ENCODE results near the gene EMX2.
"Not testable (repeated sequence)": the region's sequence is repeated elsewhere in the genome, so short reads cannot be mapped to it uniquely, and the experiment has no call there.

EMX2 gene

DNA sequence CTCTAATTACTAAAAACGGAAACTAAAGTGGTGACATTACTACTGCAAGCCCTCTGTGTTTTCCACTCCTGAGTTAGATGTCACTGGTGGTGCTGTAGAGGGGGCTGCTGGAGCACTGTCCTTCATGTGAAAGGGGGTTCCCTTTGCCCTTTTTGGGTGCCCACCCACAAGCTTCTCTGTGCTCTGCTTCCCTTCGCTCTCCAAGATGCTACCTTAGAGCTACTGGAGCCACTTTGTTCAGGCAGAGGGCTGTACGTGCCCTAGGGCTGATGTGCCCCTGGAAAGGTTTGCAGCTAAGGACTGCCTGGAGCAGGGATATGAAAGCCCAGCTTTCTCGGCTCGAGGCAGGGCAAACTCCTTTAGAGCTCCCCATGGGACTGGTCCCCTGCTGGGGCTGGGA lies 28.3 kb downstream of the EMX2 start:
- no peak overlapping the region for H3K4me3 ChIP-seq (ENCODE audit: low read length)
- TF ChIP-seq, protein P1, sequence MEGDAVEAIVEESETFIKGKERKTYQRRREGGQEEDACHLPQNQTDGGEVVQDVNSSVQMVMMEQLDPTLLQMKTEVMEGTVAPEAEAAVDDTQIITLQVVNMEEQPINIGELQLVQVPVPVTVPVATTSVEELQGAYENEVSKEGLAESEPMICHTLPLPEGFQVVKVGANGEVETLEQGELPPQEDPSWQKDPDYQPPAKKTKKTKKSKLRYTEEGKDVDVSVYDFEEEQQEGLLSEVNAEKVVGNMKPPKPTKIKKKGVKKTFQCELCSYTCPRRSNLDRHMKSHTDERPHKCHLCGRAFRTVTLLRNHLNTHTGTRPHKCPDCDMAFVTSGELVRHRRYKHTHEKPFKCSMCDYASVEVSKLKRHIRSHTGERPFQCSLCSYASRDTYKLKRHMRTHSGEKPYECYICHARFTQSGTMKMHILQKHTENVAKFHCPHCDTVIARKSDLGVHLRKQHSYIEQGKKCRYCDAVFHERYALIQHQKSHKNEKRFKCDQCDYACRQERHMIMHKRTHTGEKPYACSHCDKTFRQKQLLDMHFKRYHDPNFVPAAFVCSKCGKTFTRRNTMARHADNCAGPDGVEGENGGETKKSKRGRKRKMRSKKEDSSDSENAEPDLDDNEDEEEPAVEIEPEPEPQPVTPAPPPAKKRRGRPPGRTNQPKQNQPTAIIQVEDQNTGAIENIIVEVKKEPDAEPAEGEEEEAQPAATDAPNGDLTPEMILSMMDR (IDR thresholded peaks at IDR 0.05; ENCODE audit: insufficient read depth, low read depth, low read length, missing control alignments), result no peak
- no peak for DNase-seq (ENCODE audit: low read depth)

DNA sequence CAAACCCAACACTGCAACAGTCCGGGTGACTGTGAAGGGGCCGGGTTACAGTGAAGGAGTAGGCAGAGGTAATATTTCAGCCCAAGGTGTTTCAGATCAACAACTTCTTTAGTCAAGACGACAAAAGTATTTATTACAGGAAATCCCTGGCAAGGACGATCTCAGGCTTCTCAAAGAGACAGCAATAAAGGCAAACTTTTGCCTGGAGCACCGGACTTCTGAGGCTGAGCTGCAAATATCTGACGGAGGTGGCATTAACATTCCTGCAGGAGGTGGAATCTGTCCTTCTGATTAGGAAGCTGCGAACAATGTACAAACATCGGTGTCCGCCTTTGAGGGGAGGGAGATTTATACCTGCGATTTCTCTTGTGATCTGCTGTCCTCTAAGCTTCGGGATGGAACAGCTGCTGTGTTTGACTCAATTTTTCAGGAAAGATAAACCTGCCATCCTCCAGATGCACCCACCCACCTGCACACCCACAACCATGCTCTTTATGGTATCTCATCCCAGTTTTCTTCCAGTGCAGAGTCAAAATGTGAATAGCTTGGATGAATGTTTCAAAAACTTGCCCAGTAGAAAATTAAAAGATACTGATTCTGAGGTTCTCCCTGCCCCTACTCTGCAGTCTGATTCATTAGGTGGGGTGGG lies 32.1 kb downstream of the EMX2 start:
- H3K4me3 ChIP-seq (ENCODE audit: low read length), result no peak overlapping the region
- TF ChIP-seq, protein P1 (IDR thresholded peaks at IDR 0.05; ENCODE audit: insufficient read depth, low read depth, low read length, missing control alignments), result no peak
- DNase-seq (ENCODE audit: low read depth), result no peak

DNA sequence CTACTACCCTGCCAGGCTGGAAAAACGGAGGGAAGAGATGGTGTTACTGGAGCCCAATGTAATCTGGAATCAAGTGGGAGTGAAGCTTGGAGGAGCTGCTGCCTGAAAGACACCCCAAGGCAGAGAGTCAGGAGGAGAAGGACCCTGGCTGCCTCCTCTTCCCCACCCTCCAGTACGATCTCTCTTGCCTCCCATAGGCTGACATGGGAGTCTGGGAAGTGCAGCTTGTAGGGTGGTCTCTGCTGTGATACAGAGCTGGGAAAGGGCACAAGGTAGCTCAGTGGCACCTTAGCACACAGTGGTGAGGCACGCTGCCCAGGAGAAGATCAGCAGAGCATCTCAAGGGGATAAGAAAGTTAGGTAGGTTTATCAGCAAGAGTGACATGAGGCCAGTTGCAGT lies 35.9 kb downstream of the EMX2 start:
- TF ChIP-seq, protein P1 (IDR thresholded peaks at IDR 0.05; ENCODE audit: insufficient read depth, low read depth, low read length, missing control alignments), result no peak
- H3K4me3 ChIP-seq (ENCODE audit: low read length), result no peak overlapping the region
- no peak for DNase-seq (ENCODE audit: low read depth)

DNA sequence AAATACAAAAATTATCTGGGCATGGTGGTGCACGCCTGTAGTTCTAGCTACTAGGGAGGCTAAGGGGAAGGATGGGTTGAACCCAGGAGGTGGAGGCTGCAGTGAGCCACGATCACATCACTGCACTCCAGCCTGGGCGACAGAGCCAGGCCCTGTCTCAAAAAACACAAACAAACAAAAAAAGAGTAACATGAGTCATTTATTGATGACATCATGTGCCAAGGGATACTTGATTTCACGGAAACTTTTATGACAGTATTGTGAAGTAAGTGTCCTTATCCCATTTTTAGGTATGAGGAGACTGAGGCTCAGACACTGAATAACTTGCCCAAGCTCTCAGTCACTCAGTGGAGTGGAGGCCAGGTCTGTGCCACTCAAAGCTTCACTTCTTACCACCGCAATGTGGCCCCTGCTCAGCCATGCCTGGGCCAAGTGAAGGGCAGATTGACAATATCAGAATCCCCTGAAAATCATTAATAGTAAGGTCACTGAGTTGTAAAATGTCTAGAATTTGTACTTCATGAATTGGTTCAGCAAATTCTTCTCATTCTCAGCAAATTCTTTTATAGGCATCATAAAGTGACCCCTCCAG lies 36.5 kb downstream of the EMX2 start:
- TF ChIP-seq, protein P1 (IDR thresholded peaks at IDR 0.05; ENCODE audit: insufficient read depth, low read depth, low read length, missing control alignments), result no peak
- no peak for DNase-seq (ENCODE audit: low read depth)
- no peak overlapping the region for H3K4me3 ChIP-seq (ENCODE audit: low read length)

DNA sequence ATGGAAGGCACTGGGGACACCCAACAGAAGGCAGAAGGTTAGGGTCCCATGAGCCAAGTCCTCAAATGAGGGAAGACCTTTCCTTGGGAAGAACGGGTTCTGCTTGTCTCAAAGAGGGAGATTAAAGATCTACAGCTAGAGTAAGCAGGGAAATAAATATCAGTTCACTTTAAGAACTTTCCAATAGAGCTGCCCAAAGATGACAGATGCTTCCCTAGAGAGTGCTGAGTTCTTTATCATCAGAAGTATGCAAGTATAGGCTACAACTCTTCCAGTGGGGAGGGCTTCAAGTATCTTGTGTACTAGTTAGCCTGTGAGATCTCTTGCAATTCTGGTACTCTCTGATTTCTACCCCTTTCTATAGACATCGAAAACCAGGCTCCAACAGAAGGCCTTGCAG lies 39.4 kb downstream of the EMX2 start:
- no peak for DNase-seq (ENCODE audit: low read depth)
- TF ChIP-seq, protein P1 (IDR thresholded peaks at IDR 0.05; ENCODE audit: insufficient read depth, low read depth, low read length, missing control alignments), result no peak
- no peak overlapping the region for H3K4me3 ChIP-seq (ENCODE audit: low read length)

DNA sequence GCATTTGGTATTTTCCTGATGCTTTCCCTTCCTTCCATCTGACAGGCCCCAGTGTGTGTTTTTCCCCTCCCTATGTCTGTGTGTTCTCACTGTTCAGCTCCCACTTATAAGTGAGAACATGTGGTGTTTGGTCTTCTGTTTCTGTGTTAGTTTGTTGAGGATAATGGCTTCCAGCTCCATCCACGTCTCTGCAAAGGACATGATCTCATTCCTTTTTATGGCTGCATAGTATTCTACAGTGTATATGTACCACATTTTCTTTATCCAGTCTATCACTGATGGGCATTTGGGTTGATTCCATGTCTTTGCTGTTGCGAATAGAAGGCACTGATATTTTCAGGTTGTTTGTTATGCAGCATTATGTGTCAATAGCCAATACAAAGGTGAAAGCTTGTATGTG lies 42.3 kb downstream of the EMX2 start:
- not testable (repeated sequence) for DNase-seq (ENCODE audit: low read depth); H3K4me3 ChIP-seq (ENCODE audit: low read length)

DNA sequence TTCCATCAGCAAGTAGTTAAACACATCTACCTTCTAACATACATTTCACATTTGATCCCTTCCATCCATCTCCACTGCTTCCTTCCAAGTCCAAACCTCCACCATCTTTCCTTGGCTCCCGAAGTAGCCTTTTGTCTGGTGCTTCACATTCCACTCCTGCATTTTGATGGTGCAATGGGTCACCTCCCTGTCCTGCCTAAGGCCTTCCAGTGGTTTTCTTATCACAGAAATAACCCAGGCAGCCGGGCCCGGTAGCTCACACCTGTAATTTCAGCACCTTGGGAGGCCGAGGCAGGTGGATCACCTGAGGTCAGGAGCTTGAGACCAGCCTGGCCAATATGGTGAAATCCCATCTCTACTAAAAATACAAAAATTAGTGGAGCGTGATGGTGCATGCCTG lies 44.5 kb downstream of the EMX2 start:
- DNase-seq (ENCODE audit: low read depth), result no peak
- H3K4me3 ChIP-seq (ENCODE audit: low read length), result no peak overlapping the region
- TF ChIP-seq, protein P1 (IDR thresholded peaks at IDR 0.05; ENCODE audit: insufficient read depth, low read depth, low read length, missing control alignments), result no peak
